HG03159 (cell line): ENCODE data around the gene CCDC178.

Source experiments
- ATAC-seq: cut with Tn5 transposase; IDR thresholded peaks from one replicate; pipeline ENCODE4 v1.9.1; 2021; ENCODE audit warnings: mild to moderate bottlenecking, moderate library complexity; ENCODE audit not compliant: unreplicated experiment

CCDC178 gene

DNA sequence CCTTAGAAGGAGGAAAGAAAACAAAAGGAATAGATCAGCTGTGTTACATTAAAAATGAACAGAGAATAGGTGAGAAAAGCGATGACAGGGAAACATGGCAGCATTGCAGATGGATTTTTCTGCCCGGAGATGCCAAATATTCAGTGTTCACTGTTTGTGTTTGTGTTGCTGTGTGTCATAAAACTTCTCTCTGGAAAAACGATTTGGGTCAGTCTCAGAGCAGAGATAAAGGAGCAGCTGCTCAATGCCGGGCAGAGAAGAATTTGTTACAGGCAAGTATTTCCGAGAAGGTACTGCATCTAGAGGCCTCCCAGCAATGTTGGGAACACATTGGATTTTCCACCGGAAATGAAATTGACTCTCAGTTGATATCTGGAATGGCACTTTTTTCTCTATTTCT lies 511.3 kb downstream of the CCDC178 start:
- no peak for ATAC-seq

- ATAC-seq, result no peak
These were observed 517.5 kb downstream of the CCDC178 start for GRCh38 chr18:32922951-32923430.

- ATAC-seq, result no peak
These were observed 519.4 kb downstream of the CCDC178 start for GRCh38 chr18:32920796-32921787.

DNA sequence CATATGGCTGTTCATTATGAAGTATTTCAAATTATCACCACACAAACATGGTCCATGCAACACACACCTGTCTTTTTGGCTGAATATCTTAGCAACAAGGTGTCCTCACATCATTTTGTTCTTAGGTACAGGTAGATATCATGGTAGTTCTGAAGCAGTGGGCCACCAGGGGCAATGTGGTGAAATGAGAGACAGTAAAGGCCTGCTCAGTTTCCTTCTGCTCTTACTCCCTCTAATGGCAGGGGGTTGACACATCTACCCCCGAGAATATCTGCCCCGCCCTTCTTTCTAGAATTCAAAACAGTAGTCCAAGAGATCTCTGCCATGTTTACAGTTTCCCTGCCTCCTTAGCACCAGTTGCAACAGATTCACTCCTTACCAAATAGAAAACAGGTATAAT lies 520.7 kb downstream of the CCDC178 start:
- peak; percentile 100 for ATAC-seq

DNA sequence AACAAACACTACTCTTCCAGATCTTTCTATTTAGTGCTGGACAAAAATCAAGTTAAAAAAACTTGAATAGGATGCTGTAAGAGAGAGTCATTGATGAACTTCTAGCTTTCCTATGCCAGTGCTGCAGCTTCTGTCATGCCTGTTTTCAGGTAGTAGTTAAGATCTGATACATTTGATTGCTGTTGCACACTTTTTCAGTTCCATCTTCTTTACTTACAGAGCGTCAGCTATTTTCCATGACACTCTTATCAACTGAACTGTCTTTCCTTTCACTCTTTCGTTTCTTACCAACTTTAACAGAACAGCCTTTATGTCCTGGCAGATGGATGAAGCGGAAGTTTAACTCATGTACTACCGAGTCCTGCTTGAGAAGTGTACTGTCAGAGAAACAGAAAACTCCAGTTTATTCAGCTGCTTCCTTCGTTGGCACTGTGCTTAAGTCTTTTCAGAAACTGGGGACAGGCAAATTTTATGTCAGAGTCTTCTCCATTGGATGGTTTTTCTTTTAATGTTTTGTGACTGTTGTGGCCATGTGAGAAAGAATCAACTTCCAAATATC lies 521.8 kb downstream of the CCDC178 start:
- ATAC-seq, result no peak

GRCh38 chr18:32915516-32915915 lies 525.0 kb downstream of the CCDC178 start:
- no peak for ATAC-seq

DNA sequence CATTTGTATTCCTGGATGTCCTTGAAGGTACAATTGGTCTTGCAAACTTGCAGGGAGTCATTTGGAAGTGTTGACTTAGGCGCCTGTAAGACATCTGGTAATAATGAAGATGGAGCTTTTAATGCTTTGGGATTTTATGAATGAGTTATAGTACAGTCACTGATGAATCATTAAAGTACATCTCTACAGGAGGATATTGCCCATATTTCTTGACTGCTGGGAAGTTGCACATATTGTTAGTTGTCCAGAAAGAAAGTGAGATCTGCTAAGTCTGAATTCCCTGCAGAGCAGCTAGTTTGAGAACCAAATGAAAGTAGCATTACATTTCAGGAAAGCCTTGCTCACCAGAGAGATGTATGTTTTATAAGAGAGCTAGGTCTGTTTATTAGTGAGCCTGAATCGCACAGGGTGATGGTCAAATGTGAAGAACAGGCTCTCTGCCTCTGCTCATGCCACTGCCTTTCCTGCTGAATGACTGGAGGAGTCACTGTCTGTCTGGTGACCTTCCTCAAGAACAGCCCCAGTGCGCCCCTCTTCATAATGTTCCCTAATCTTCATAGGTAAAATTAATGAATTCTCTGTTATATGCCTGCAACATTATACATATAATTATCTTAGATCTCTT lies 528.7 kb downstream of the CCDC178 start:
- no peak for ATAC-seq

DNA sequence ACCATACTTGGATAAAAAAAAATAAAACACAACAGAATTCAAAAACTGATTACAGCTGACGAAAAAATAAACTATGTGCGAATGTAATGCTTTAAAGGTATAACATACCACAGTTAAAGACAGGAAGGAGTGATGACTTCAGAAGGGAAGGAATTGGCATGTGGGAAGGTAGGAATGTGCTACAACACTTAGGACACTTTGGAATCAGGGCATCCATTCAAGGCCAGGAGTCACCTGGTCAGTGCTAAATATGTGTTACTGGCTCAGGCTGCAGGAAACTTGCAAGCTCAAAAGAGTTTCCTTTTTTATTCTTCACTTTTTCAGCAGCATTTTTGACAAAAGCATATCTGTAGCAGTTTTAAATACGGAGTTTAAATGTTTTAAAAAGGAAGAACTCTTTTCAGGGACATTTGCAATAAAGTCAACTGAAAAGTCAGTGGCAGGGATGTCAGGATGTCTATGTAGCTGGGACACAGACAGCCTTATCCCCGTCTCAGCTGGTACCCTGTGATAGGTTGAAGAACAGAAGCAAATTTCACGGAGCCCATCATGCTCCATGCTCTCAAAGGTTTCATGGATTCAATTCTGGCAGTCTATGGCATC lies 529.7 kb downstream of the CCDC178 start:
- no peak for ATAC-seq

- ATAC-seq, result no peak
These were observed 530.5 kb downstream of the CCDC178 start for GRCh38 chr18:32909798-32910561.

DNA sequence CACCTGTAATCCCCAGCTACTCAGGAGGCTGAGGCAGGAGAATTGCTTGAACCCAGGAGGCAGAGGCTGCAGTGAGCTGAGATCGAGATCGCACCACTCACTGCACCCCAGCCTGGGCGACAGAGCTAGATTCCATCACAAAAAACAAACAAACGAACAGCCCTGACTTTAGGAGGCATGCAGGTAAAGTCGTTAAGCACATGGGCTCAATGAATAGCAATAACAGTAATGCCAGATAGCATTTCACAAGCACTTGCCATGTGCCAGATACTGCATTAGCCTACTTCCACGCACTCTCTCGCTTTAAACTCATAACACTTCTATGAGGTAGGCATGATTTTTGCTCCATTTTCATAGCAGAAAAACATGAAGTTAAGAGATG lies 532.1 kb downstream of the CCDC178 start:
- ATAC-seq, result no peak

DNA sequence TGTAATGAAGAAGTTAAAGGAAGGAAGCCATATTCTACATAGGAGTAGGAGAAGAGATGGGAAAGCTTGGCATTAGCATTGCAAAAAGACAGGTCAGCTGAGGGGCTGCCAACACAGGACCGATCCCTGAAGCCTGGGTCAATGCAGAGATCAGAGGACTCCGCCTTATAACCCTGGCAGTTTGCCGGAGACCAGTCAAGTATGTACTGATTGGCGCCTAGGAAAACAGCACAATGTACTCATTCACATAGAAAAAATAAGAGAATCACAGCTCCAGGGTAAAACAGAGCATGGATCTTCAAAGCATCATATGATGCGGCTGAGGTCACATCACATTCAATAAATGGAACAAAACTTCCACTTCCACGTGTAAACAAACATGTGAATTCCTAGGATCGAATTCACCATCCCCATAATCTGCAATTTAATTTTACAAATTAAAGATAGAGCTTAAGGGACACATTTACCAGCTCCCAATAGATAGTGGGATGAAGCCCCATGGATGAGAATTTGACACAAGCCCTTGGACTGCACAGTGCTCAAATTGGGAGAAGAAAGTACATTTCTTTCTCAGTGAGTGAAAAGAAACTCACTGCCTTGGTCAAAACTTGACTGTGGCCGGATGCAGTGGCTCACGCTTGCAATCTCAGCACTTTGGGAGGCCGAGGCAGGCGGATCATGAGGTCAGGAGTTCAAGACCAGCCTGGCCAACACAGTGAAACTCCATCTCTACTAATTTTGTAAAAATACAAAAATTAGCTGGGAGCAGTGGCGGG lies 532.7 kb downstream of the CCDC178 start:
- ATAC-seq, result no peak

- ATAC-seq, result no peak
These were observed 533.3 kb downstream of the CCDC178 start for GRCh38 chr18:32907311-32907585.

- no peak for ATAC-seq
These were observed 533.8 kb downstream of the CCDC178 start for GRCh38 chr18:32906506-32907310.

GRCh38 chr18:32905651-32906050 lies 534.9 kb downstream of the CCDC178 start:
- no peak for ATAC-seq

DNA sequence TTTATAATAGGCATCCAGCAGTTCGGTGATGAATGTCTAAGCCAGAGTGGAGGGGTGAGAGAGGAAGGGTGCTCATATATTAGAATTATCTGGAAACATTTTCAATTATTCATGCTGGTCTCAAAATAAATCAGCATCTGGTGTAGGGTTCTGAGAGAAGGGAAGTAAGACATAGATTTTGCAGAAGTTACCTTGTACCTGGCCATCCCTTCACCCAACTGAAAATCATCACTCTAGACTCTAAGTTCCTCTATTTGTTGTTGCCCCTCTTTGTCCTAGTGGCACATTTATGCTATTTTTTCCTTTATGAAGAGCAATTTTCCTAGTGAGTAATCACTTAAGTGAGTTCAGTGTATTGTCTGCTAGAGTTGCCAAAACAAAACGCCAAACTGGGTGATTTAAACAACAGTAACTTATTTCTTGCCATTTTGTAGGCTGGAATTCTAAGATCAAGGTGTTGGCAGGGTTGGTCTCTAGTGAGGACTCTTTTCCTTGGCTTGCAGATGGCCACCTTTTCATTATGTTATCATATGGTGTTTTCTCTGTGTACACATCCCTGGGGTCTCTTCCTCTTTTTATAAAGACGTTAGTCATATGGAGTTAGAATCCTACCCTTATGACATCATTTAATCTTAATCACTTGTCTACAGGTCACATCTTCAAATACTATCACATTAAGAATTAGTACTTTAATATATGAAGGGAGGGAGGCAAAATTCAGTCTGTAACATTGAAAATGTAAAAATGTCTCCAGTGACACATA lies 537.8 kb downstream of the CCDC178 start:
- ATAC-seq, result no peak

DNA sequence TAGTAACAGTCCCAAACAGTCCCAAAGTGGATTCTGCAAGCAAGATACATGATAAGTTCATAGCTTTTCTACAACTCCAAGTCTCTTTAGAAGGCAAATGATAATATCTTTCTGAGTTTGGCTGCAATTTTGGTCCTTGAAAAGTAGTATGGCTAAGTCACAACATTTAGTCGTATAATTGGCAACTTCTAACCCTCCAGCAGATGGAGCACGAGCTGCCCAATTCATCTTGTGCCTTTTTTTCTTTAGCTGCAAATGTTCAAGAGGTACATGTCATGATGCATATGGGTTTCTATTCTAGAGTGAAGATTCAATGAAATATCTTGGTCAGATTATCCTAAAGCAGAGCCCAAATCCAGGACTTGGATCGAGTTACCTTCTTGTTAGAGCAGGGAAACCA lies 540.7 kb downstream of the CCDC178 start:
- peak; percentile 54 for ATAC-seq

GRCh38 chr18:32896776-32897547 lies 543.6 kb downstream of the CCDC178 start:
- ATAC-seq, result no peak

DNA sequence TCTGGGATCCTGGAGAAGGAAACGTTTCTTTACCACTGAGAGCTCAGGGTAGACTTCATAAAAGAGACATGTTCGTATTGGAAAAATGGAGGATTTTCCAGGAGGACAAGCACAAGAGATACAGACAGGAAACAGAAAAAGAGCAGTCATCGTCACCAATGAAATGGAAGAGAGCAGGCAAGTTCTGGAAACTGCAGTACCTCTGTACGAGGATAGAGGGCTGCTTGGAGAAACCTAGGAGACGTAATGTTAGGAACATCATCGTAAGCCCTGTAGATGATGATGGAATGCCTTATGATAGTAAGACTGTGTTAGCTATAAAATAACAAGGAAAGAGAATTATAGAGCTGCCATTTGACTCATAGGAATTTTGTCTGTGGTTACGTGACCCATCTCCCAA lies 546.6 kb downstream of the CCDC178 start:
- no peak for ATAC-seq
